Left lobe of liver (tissue), 2 donors: Measurements from ENCODE around the gene STAT6. TPM values are rescaled to one million over a fixed set of nuclear protein-coding genes. Genes with fewer than 3 reads are reported as not detected.

Source experiments
- ATAC-seq: fragments of 200-7000 bp; cut with Tn5 transposase; one replicate; pipeline ENCODE4 v1.9.1; 2020; ENCODE audit warnings: mild to moderate bottlenecking, moderate library complexity
- DNase-seq: peaks from one replicate; pipeline ENCODE4 v3.0.0-alpha.2; 2020; ENCODE audit warnings: low spot score
- total RNA-seq: library from RNA; stranded (reverse); gene quantifications from one replicate; pipeline ENCODE4 v1.2.1, GENCODE V29; 2021
- donor health status: DM: no; HTN: no; CAD: no; lungs with moderate emphysema.
- donor health status: DM: no; HTN: yes; CAD: no.

The STAT6 gene
- total RNA-seq, 1 donor from 2014 or later: 97.6 TPM

GRCh38 chr12:57106021-57106708 lies 5.0 kb downstream of the STAT6 start:
- no peak for ATAC-seq
- DNase-seq: no peak

GRCh38 chr12:57105011-57105753 lies 6.0 kb downstream of the STAT6 start:
- ATAC-seq (no peak), DNase-seq (no peak)

GRCh38 chr12:57104292-57104910 lies 6.8 kb downstream of the STAT6 start:
- no peak for ATAC-seq

GRCh38 chr12:57103856-57104255 lies 7.3 kb downstream of the STAT6 start:
- DNase-seq (no peak), ATAC-seq (no peak)

More at GRCh38 chr12:57104292-57104910, 6.8 kb downstream of the STAT6 start:
- DNase-seq: no peak

DNA sequence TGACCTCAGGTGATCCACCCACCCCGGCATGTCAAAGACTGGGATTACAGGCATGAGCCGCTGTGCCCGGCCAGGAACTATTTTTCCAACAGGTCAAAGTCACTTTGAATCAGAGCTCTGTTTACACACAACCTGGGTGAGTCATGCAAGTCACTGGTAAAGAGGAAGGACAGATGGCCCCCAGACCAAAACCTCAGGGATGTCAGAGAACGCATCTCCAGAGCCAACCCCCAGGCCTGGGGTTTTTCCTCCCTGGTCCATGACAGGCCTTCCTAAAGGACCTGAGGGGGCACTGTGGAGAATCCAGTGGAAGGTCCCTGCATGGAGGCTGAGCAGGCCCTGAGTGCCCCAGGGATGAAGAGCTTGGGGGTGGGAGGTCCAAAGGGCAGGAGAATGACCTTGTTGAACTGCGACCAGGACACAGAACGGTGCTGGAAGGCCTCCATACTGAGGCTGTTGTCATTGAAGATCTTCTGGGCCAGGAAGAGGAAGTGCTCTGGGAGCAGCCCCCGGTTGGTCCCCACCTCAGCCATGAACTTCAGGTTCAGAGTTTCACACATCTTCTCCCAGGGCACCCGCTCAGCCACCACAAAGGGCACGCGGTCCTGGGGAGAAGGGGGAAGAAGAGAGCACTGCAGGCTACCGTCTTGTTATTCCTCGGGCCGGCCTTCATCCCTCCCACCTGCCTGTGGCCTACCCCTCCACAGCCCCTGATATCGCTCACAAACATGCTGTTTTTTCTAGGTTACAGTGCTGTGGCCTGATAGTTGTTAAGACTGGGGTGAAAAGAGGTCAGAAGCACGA lies 9.1 kb downstream of the STAT6 start:
- DNase-seq (peak; percentile 90), ATAC-seq (peak; percentile 84)

DNA sequence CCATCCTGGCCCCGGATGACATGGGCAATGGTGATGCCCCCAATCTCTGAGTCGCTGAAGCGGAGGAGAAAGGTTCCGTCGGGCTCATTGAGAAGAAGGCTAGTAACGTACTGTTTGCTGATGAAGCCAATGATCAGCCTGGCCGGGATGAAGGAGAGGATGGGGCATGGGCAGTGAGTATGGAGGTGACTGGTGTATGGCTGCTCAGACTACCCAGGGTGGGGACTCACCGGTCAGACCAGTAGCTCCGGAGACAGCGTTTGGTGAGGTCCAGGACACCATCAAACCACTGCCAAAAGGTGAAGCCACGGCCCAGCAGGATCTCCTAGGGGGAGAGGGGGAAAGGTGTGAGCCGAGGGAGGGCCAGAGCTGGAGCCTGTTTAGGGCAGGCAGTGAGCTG lies 11.4 kb downstream of the STAT6 start:
- ATAC-seq (no peak), DNase-seq (no peak)

- no peak for ATAC-seq
- DNase-seq: no peak
These were observed 12.0 kb downstream of the STAT6 start for GRCh38 chr12:57099047-57099714.

GRCh38 chr12:57098546-57098945 lies 12.6 kb downstream of the STAT6 start:
- ATAC-seq (no peak), DNase-seq (no peak)

DNA sequence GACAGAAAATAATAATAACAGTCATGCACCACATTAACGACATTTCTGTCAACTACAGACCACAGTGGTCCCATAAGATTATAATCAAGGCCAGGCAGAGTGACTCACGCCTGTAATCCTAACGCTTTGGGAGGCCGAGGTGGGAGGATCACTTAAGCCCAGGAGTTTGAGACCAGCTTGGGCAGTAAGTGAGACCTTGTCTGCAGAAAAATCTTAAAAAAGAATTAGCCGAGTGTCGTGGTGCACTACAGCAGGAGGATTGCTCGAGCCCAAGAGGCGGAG lies 13.7 kb downstream of the STAT6 start:
- no peak for ATAC-seq
- DNase-seq: no peak

DNA sequence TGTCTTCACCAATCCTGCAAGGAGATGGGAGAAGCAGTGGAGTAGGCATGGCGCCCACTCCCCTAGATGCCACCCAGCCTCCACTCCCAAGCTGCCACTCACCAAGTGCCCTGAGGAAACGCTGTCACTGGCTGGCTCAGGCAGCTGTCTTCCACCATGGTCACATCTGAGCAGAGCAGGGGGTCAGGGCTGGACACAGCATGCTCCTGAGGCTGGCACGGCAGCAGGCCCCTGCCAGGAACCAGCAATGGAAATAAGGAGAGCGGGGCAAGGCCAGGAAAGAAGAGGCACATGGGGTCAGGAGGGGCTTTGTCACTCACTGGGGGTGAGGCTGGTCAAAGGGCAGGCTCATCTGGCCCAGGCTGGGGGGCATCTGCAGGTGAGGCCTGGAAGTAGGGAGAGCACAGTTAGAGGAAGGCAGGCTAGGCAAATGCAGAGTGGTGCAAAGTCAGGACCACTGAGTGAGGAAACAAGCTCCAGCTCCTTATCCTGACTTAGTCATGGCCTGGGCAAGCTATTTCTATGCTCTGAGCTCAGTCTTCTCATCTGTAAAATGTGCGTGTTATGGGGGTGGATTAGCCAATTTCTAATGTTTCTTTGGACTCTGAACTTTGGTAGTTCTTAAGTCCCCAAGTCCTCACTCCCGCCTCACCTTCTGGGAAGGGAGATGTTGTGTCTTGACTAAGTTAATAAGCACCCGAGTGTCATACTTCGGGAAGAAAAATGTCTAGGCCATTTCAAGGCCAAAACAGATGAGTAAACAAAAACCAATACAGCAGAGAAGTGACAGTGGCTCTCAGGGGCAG lies 14.2 kb downstream of the STAT6 start:
- ATAC-seq (no peak), DNase-seq (no peak)

DNA sequence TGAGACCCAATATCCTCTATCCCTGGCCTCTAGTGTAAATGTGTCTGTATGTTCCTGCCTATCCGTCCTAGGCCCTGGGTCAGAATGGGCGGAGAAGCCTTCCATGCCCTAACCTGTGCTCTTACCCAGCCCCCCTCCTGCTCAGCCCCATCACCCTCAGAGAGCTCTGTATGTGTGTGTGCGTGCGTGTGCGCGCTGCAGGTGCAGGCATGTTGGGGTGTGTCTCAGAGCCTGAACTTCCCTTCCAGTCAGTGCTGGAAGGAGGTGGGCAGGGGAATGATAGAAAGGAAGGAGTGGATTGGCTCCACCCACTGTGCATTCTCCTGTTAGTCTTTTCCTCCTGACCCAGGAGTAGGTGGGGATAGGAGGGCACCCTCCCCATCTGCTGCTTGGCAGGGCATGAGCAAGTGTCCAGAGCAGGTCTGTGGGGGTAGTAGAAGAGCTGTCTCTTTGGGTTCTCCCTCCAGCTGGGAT lies 15.0 kb downstream of the STAT6 start:
- peak; percentile 20 for ATAC-seq
- no peak for DNase-seq

- DNase-seq (no peak), ATAC-seq (no peak)
These were observed 15.7 kb downstream of the STAT6 start for GRCh38 chr12:57095440-57095839.

GRCh38 chr12:57094208-57095160 lies 16.7 kb downstream of the STAT6 start:
- peak; percentile 2 for ATAC-seq
- DNase-seq: peak; percentile 45

DNA sequence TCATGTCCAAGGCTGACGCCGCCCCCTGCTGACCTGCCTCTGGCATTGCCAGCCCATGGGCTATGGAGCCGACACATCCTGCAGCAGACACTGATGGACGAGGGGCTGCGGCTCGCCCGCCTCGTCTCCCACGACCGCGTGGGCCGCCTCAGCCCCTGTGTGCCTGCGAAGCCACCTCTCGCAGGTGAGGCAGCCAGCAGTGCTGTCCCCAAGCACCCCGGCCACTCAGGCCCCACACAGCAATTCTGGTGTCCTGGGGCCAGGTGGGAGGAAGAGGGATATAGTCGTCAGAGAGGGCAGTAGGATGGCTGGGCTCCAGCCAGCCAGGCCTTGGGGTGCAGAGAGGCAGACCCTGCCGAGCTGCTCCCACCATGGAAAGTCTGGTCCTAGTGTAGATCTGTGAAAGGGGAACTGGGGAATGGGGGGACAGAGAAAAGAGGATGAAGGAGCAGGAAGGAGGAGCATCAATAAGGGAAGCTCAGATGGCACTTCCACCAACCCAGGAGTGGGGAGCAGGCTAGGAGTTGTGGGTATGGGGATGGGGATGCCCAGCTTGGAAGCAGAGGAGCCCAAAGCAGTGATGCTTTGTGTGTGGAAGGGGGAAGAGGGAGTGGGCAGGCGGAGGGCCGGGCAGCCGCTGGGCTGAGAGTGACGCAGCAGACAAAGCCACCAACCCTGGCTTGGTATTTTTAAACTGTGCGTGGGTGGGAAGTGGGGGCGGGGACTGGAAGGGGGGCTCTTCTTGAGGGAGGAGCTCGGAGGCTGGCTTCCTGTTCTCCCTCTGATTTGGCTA lies 17.6 kb downstream of the STAT6 start:
- ATAC-seq (peak; percentile 20), DNase-seq (peak; percentile 51)

GRCh38 chr12:57092876-57093414 lies 18.2 kb downstream of the STAT6 start:
- ATAC-seq (no peak), DNase-seq (peak; percentile 56)

GRCh38 chr12:57092529-57092862 lies 18.7 kb downstream of the STAT6 start:
- DNase-seq (peak; percentile 43), ATAC-seq (no peak)

DNA sequence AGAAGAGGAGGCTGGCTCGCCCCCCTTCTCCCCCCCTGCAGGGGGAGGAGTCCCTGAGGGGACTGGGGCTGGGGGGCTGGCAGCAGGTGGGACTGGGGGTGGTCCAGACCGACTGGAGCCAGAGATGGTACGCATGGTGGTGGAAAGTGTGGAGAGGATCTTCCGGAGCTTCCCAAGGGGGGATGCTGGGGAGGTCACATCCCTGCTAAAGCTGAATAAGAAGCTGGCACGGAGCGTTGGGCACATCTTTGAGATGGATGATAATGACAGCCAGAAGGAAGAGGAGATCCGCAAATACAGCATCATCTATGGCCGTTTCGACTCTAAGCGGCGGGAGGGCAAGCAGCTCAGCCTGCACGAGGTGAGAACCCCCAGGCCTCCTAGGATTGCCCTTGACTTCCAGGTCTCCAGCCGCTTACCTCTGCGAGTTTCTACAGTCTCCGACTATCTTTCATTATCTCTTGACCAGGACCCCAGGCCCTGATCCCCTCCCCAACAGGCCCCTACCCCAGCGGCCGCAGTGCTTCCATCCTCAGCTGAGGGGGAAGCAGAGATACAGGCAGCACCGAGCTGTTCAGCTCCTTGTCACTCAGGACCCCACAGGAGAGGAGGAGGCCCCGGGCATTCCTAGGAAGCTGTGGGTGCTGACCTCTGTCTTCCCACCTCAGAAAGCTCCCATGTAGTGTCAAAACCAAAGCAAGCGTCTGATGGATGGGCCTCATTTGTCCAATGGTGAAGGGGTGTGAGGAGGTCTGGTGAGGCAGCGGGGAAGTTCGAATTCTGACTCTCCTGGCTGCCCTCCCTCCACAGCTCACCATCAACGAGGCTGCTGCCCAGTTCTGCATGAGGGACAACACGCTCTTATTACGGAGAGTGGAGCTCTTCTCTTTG lies 19.3 kb downstream of the STAT6 start:
- ATAC-seq: no peak
- no peak for DNase-seq
